Stomach smooth muscle (tissue), 2 donors: ENCODE results near the gene SCAMP4.

Experiments
- H3K27ac ChIP-seq: one replicate; pipeline ENCODE4 v1.7.0; 2013; ENCODE audit warnings: mild to moderate bottlenecking, low read length, inconsistent platforms
- H3K27me3 ChIP-seq, 2 donors: one replicate each; pipeline ENCODE4 v1.7.0; 2013; ENCODE audit warnings: low read length in 2 of 2; ENCODE audit not compliant: insufficient read depth in 2 of 2, control insufficient read depth in 1 of 2
- H3K36me3 ChIP-seq, 2 donors: one replicate each; pipeline ENCODE4 v1.7.0; 2013; ENCODE audit warnings: low read length in 2 of 2; ENCODE audit not compliant: control insufficient read depth in 2 of 2, insufficient read depth in 2 of 2
- H3K4me1 ChIP-seq: one replicate; pipeline ENCODE4 v1.7.0; 2013; ENCODE audit warnings: low read length; ENCODE audit not compliant: control insufficient read depth, insufficient read depth
- H3K4me3 ChIP-seq, 2 donors: one replicate each; pipeline ENCODE4 v1.7.0; 2013; ENCODE audit warnings: low read length in 2 of 2
- H3K9ac ChIP-seq, 2 donors: one replicate each; pipeline ENCODE4 v1.7.0; 2013; ENCODE audit warnings: low read length in 2 of 2, mild to moderate bottlenecking in 1 of 2
- H3K9me3 ChIP-seq, 2 donors: one replicate each; pipeline ENCODE4 v1.7.0; 2013; ENCODE audit warnings: low read length in 2 of 2; ENCODE audit not compliant: control insufficient read depth in 2 of 2
- donor health status: healthy.
- donor health status: Pancreatic carcinoma.

SCAMP4 gene

GRCh38 chr19:1917926-1918325 lies 12.7 kb downstream of the SCAMP4 start:
- Histone ChIP-seq H3K4me3 (no peak overlapping the region), H3K9ac (no peak overlapping the region), H3K9me3 (no peaks in the 10 kb centered on the region), H3K4me1 (no peaks in the 10 kb centered on the region), H3K27ac (no peak overlapping the region), H3K27me3 (no peaks in the 10 kb centered on the region), H3K36me3 (peaks cover 10 to 17% of the 10 kb centered on the region in 2 donors)

- no peak overlapping the region for H3K4me3 ChIP-seq
- peaks cover 11 to 17% of the 10 kb centered on the region in 2 donors for H3K36me3 ChIP-seq
- H3K9ac ChIP-seq = no peak overlapping the region
- no peaks in the 10 kb centered on the region for H3K27me3 ChIP-seq
- H3K27ac ChIP-seq = no peak overlapping the region
- no peaks in the 10 kb centered on the region for H3K9me3 ChIP-seq
- H3K4me1 ChIP-seq = no peaks in the 10 kb centered on the region
Observed at GRCh38 chr19:1918975-1919374, 13.8 kb downstream of the SCAMP4 start.

GRCh38 chr19:1920644-1921043 lies 15.4 kb downstream of the SCAMP4 start:
- Histone ChIP-seq H3K27me3 (no peaks in the 10 kb centered on the region), H3K36me3 (peaks cover 8 to 16% of the 10 kb centered on the region in 2 donors), H3K9me3 (no peaks in the 10 kb centered on the region), H3K4me1 (no peaks in the 10 kb centered on the region), H3K27ac (no peak overlapping the region), H3K4me3 (no peak overlapping the region), H3K9ac (no peak overlapping the region)

- Histone ChIP-seq H3K36me3 (peaks cover 8 to 16% of the 10 kb centered on the region in 2 donors), H3K27ac (no peak overlapping the region)
Observed at GRCh38 chr19:1921326-1921725, 16.1 kb downstream of the SCAMP4 start.

GRCh38 chr19:1921825-1922224 lies 16.6 kb downstream of the SCAMP4 start:
- Histone ChIP-seq H3K27ac (no peak overlapping the region), H3K27me3 (no peaks in the 10 kb centered on the region), H3K9ac (no peak overlapping the region), H3K36me3 (peaks cover 8 to 16% of the 10 kb centered on the region in 2 donors), H3K4me3 (no peak overlapping the region), H3K9me3 (no peaks in the 10 kb centered on the region), H3K4me1 (no peaks in the 10 kb centered on the region)

More at GRCh38 chr19:1921326-1921725, 16.1 kb downstream of the SCAMP4 start:
- Histone ChIP-seq H3K4me1 (no peaks in the 10 kb centered on the region), H3K9ac (no peak overlapping the region), H3K4me3 (no peak overlapping the region), H3K27me3 (no peaks in the 10 kb centered on the region), H3K9me3 (no peaks in the 10 kb centered on the region)

- H3K9me3 ChIP-seq = no peaks in the 10 kb centered on the region
- H3K36me3 ChIP-seq = peaks cover 8 to 16% of the 10 kb centered on the region in 2 donors
- H3K4me1 ChIP-seq = no peaks in the 10 kb centered on the region
- H3K4me3 ChIP-seq = no peak overlapping the region
- H3K9ac ChIP-seq = no peak overlapping the region
- H3K27ac ChIP-seq = no peak overlapping the region
- H3K27me3 ChIP-seq = no peaks in the 10 kb centered on the region
Observed at GRCh38 chr19:1922803-1923202, 17.6 kb downstream of the SCAMP4 start.

DNA sequence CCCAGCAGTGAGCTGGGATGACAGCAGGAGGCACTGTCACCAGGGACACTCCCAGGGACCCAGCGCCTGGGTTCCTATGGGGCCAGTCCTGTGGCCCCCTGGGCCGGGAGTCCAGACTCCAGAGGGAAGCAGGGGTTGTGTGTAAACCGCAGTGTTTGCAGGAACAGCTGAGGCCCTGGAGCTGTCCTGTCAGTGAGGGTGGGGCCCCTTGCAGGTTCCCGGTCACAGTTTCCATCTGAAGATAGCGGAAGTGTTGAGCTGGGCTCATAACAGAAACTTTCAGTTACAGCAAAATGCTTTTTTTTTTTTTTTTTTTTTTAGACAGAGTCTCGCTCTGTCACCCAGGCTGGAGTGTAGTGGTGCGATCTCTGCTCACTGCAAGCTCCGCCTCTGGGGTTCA lies 18.1 kb downstream of the SCAMP4 start:
- Histone ChIP-seq H3K27ac (no peak overlapping the region), H3K4me3 (no peak overlapping the region), H3K27me3 (no peaks in the 10 kb centered on the region), H3K4me1 (no peaks in the 10 kb centered on the region), H3K9ac (no peak overlapping the region), H3K36me3 (peaks cover 8 to 14% of the 10 kb centered on the region in 2 donors), H3K9me3 (no peaks in the 10 kb centered on the region)

- Histone ChIP-seq H3K9me3 (no peaks in the 10 kb centered on the region), H3K36me3 (peaks cover 8 to 12% of the 10 kb centered on the region in 2 donors), H3K9ac (no peak overlapping the region), H3K27me3 (no peaks in the 10 kb centered on the region), H3K4me3 (no peak overlapping the region), H3K4me1 (peaks cover 4% of the 10 kb centered on the region), H3K27ac (no peak overlapping the region)
Observed at GRCh38 chr19:1924320-1924961, 19.2 kb downstream of the SCAMP4 start.

DNA sequence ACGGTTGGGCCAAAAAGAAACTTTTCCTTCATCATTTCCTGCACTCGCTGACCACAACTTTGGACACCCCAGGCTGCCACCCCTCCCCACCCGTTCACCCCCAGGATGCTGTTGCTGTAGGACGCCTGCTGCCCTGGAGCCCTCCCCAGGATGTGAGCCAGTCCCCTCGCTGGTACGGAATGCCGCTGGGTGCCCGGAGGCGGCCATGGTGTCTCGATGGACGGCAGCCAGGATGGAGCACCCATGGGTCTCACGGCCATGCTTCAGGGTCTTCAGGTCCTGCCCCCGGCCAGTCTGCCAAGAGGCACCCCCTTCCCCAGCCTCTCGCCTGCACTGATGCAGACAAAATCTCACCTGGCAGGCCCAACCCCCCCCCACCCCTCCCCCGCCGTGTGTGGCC lies 20.3 kb downstream of the SCAMP4 start:
- Histone ChIP-seq H3K9ac (no peak overlapping the region), H3K27me3 (peaks cover 0 to 3% of the 10 kb centered on the region in 2 donors), H3K4me3 (no peak overlapping the region)

GRCh38 chr19:1929021-1929742 lies 24.0 kb downstream of the SCAMP4 start:
- Histone ChIP-seq H3K9ac (no peak overlapping the region), H3K27ac (no peak overlapping the region)

More for the DNA sequence above, 20.3 kb downstream of the SCAMP4 start:
- Histone ChIP-seq H3K4me1 (peaks cover 9% of the 10 kb centered on the region), H3K9me3 (no peaks in the 10 kb centered on the region), H3K27ac (no peak overlapping the region), H3K36me3 (peaks cover 6 to 7% of the 10 kb centered on the region in 2 donors)

DNA sequence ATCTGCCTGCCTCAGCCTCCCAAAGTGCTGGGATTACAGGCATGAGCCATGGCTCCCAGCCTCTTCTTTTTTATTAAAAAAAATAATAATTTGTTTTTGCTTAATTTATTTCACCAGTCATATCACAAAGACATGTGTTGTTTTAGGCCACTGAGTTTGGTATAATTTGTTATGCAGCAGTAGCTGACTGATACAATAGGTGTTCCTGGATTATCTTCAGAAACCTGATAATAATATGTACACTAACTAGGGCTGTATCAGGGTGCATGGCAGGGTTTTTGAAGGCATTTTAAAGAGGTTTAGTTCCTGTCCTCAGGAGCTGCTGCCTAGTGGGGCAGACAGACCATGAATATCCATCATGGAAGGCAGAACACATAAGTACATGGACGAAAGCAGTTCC lies 26.2 kb downstream of the SCAMP4 start:
- Histone ChIP-seq H3K36me3 (no peaks in the 10 kb centered on the region), H3K9ac (no peak overlapping the region), H3K9me3 (no peaks in the 10 kb centered on the region), H3K4me3 (no peak overlapping the region), H3K27ac (no peak overlapping the region), H3K4me1 (peaks cover 14% of the 10 kb centered on the region), H3K27me3 (peaks cover 2 to 3% of the 10 kb centered on the region in 2 donors)

More at GRCh38 chr19:1929021-1929742, 24.0 kb downstream of the SCAMP4 start:
- no peaks in the 10 kb centered on the region for H3K9me3 ChIP-seq
- no peaks in the 10 kb centered on the region for H3K36me3 ChIP-seq
- H3K4me1 ChIP-seq = peaks cover 9% of the 10 kb centered on the region
- peaks cover 0 to 3% of the 10 kb centered on the region in 2 donors for H3K27me3 ChIP-seq
- H3K4me3 ChIP-seq = peak overlapping the region; percentile 45 to 66
